ENCODE measurements around the gene AKAP6.

AKAP6 gene

GRCh38 chr14:32304296-32304695, 24.8 kb upstream of the AKAP6 start:
- H3K4me3 ChIP-seq (ENCODE audit: low read depth, low read length): no peak overlapping the region
- TF ChIP-seq CTCF (IDR thresholded peaks at IDR 0.05; ENCODE audit: low read depth, low read length): no peak

- no peak for TF ChIP-seq CTCF (IDR thresholded peaks at IDR 0.05; ENCODE audit: low read depth, low read length)
- H3K4me3 ChIP-seq (ENCODE audit: low read depth, low read length): no peak overlapping the region
Observed at GRCh38 chr14:32306549-32306948, 22.5 kb upstream of the AKAP6 start.

GRCh38 chr14:32307881-32308582, 21.1 kb upstream of the AKAP6 start:
- H3K4me3 ChIP-seq (ENCODE audit: low read depth, low read length): no peak overlapping the region
- TF ChIP-seq CTCF (IDR thresholded peaks at IDR 0.05; ENCODE audit: low read depth, low read length): no peak

GRCh38 chr14:32310876-32311275, 18.2 kb upstream of the AKAP6 start:
- TF ChIP-seq CTCF (IDR thresholded peaks at IDR 0.05; ENCODE audit: low read depth, low read length): no peak
- H3K4me3 ChIP-seq (ENCODE audit: low read depth, low read length): no peak overlapping the region

GRCh38 chr14:32311294-32312009, 17.6 kb upstream of the AKAP6 start:
- no peak for TF ChIP-seq CTCF (IDR thresholded peaks at IDR 0.05; ENCODE audit: low read depth, low read length)
- no peak overlapping the region for H3K4me3 ChIP-seq (ENCODE audit: low read depth, low read length)

GRCh38 chr14:32312010-32312331, 17.1 kb upstream of the AKAP6 start:
- no peak overlapping the region for H3K4me3 ChIP-seq (ENCODE audit: low read depth, low read length)
- TF ChIP-seq CTCF (IDR thresholded peaks at IDR 0.05; ENCODE audit: low read depth, low read length): no peak

GRCh38 chr14:32313844-32314376, 15.2 kb upstream of the AKAP6 start:
- TF ChIP-seq CTCF (IDR thresholded peaks at IDR 0.05; ENCODE audit: low read depth, low read length): no peak
- H3K4me3 ChIP-seq (ENCODE audit: low read depth, low read length): no peak overlapping the region
